Mucosa of stomach (tissue), 1 donor: ENCODE measurements around the gene PPEF1.
"Not testable (repeated sequence)": the region's sequence is repeated elsewhere in the genome, so short reads cannot be mapped to it uniquely, and the experiment has no call there.

Experiments used
- H3K27me3 ChIP-seq: one replicate; pipeline ENCODE4 v1.7.0; 2013; ENCODE audit warnings: mild to moderate bottlenecking, low read length; ENCODE audit not compliant: control insufficient read depth, insufficient read depth
- H3K36me3 ChIP-seq: one replicate; pipeline ENCODE4 v1.7.0; 2013; ENCODE audit warnings: low read length; ENCODE audit not compliant: control insufficient read depth, insufficient read depth
- H3K4me1 ChIP-seq: one replicate; pipeline ENCODE4 v1.7.0; 2013; ENCODE audit warnings: mild to moderate bottlenecking, low read length; ENCODE audit not compliant: control insufficient read depth, insufficient read depth
- H3K4me3 ChIP-seq: one replicate; pipeline ENCODE4 v1.7.0; 2013; ENCODE audit warnings: low read length
- H3K9ac ChIP-seq: one replicate; pipeline ENCODE4 v1.7.0; 2013; ENCODE audit warnings: mild to moderate bottlenecking, low read length, moderate library complexity
- H3K9me3 ChIP-seq: one replicate; pipeline ENCODE4 v1.7.0; 2013; ENCODE audit warnings: mild to moderate bottlenecking, low read length, moderate library complexity; ENCODE audit not compliant: control insufficient read depth
- donor health status: Pancreatic carcinoma.

Gene PPEF1

GRCh38 chrX:18714910-18715309, 7.5 kb downstream of the PPEF1 start:
- no peak overlapping the region for H3K4me3 ChIP-seq
- no peaks in the 10 kb centered on the region for H3K9me3 ChIP-seq
- no peaks in the 10 kb centered on the region for H3K27me3 ChIP-seq
- no peak overlapping the region for H3K9ac ChIP-seq
- no peaks in the 10 kb centered on the region for H3K4me1 ChIP-seq
- H3K36me3 ChIP-seq, result no peaks in the 10 kb centered on the region

DNA sequence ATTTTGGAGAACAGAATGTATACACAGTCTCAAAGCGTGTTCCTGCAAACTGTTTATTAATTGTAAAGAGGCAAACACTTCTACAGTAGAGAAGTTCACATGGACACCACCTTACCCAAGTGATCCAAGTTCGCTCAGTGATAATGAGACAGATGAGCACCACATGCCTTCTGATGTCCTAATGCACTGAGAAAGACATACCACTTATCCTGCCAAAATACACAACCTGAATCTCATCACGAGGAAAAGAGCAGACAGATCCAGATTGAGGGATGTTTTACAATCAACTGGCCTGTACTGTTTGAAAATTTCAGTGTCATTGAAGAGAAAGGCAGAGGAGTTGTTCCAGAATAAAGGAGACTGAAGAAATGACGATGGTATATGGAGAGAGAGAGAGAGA, 12.4 kb downstream of the PPEF1 start:
- H3K4me1 ChIP-seq, result no peaks in the 10 kb centered on the region
- H3K9me3 ChIP-seq, result no peaks in the 10 kb centered on the region
- no peaks in the 10 kb centered on the region for H3K36me3 ChIP-seq
- H3K4me3 ChIP-seq, result no peak overlapping the region
- H3K9ac ChIP-seq, result no peak overlapping the region
- H3K27me3 ChIP-seq, result no peaks in the 10 kb centered on the region

GRCh38 chrX:18721683-18722499, 14.4 kb downstream of the PPEF1 start:
- no peaks in the 10 kb centered on the region for H3K9me3 ChIP-seq
- H3K4me1 ChIP-seq, result no peaks in the 10 kb centered on the region
- H3K9ac ChIP-seq, result no peak overlapping the region
- H3K4me3 ChIP-seq, result no peak overlapping the region
- H3K36me3 ChIP-seq, result no peaks in the 10 kb centered on the region
- H3K27me3 ChIP-seq, result no peaks in the 10 kb centered on the region

DNA sequence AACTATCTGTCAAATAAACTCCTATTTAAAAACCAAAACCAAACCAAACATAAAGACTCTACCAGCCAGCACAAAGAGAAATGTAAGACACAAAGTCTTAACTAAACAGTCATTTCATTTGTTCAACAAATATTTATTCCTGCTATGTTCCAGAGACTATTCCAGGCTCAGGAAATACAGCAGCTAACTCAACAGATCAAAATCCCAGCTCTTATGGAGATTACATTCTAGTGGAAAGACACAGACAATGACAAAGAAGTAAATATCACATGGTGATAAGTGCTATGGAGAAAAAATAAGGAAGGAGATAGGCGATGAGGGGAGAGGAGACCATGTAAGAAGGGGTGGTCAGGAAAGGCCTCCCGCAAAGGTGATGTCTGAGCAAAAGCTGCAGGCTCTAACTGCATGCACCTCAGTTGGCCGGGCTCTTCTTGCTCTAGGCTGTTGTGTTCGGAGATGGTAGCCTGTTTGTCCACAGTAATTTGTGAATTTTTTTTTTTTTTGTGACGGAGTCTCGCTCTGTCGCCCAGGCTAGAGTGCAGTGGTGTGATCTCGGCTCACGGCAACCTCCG, 15.1 kb downstream of the PPEF1 start:
- H3K9me3 ChIP-seq, result no peaks in the 10 kb centered on the region
- H3K36me3 ChIP-seq, result no peaks in the 10 kb centered on the region
- no peaks in the 10 kb centered on the region for H3K27me3 ChIP-seq
- H3K4me1 ChIP-seq, result no peaks in the 10 kb centered on the region
- no peak overlapping the region for H3K4me3 ChIP-seq
- no peak overlapping the region for H3K9ac ChIP-seq

DNA sequence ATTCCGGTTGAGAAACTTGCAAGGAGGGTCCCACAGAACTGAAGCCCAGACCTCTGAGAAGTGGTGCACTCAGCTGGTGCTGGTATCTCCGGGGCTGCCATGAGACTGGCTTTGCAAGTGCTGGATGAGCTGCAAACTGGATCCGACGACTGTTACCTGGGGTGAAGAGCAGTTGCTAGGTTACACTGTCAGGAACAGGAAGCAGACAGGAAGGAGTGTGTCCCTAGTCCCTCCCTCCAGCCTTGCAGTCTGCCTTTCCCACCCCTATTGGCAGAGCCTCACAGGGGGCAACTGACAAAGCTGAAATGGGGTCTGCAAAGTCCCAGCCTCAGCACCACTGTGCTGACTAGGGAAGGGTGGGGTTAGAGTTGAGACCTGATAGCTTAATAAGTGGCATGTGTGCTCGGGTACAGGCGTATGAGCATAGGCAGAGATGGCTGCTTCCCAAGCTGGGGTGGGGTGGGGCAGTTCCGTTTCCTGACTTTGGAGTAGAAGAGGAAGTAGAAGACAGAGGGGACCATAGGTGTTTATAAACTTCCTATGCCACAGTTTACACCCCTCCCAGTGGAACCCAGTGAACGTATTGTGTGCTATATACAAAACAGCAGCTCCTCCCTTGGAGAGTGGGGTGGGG, 18.0 kb downstream of the PPEF1 start:
- Histone ChIP-seq H3K9me3 (no peaks in the 10 kb centered on the region), H3K27me3 (no peaks in the 10 kb centered on the region), H3K4me3 (no peak overlapping the region), H3K4me1 (no peaks in the 10 kb centered on the region), H3K9ac (no peak overlapping the region), H3K36me3 (no peaks in the 10 kb centered on the region)

DNA sequence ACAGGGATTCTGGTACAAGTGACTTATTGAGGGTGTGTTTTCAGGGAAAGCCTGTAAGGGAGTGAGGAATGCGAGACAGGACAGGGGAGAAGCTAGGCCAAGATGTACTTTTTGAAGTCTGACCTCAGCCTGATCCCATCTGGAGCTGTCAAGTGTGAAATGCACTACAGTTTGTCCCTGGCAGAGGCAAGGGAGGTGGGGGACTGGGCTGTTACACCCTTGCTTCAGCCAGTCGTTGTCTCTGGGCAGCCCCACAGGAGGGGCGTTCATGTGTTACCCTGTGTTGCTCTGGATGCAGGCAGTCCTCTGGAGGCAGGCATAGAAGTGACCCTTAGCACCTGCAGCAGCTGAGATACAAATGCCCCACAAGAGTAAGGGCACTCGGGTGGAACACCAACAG, 25.8 kb downstream of the PPEF1 start:
- Histone ChIP-seq H3K4me1 (no peaks in the 10 kb centered on the region), H3K36me3 (no peaks in the 10 kb centered on the region), H3K4me3 (no peak overlapping the region), H3K27me3 (no peaks in the 10 kb centered on the region), H3K9me3 (no peaks in the 10 kb centered on the region), H3K9ac (no peak overlapping the region)

GRCh38 chrX:18739609-18740008, 32.2 kb downstream of the PPEF1 start:
- not testable (repeated sequence) for H3K9ac ChIP-seq, H3K36me3 ChIP-seq, H3K9me3 ChIP-seq, H3K27me3 ChIP-seq, H3K4me1 ChIP-seq, H3K4me3 ChIP-seq

GRCh38 chrX:18748499-18748898, 41.1 kb downstream of the PPEF1 start:
- Histone ChIP-seq H3K4me1 (no peaks in the 10 kb centered on the region), H3K27me3 (no peaks in the 10 kb centered on the region), H3K9ac (no peak overlapping the region), H3K4me3 (no peak overlapping the region), H3K36me3 (no peaks in the 10 kb centered on the region), H3K9me3 (no peaks in the 10 kb centered on the region)

- Histone ChIP-seq H3K4me1 (no peaks in the 10 kb centered on the region), H3K4me3 (no peak overlapping the region), H3K9me3 (no peaks in the 10 kb centered on the region), H3K27me3 (no peaks in the 10 kb centered on the region), H3K36me3 (no peaks in the 10 kb centered on the region), H3K9ac (no peak overlapping the region)
Observed at GRCh38 chrX:18753631-18754030, 46.2 kb downstream of the PPEF1 start.

DNA sequence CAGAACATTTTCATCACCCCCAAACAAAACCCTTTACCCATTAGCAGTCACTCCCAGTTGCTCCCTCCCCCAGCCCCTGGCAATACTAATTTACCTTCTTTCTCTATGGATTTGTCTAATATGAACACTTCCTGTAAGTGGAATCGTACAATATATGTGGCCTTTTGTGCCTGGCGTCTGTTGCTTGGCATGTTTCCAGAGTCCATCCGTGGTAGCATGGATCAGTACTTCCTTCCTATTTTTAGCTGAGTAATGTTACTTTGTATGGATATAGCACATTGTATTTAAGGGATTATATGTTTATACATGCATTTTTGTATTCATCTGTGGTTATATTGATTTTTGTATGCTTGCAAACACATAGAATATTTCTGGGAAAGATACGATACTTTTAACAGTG, 48.2 kb downstream of the PPEF1 start:
- Histone ChIP-seq H3K9me3 (no peaks in the 10 kb centered on the region), H3K4me3 (no peak overlapping the region), H3K9ac (no peak overlapping the region), H3K27me3 (no peaks in the 10 kb centered on the region), H3K4me1 (no peaks in the 10 kb centered on the region), H3K36me3 (no peaks in the 10 kb centered on the region)

GRCh38 chrX:18757956-18758932, 50.8 kb downstream of the PPEF1 start:
- Histone ChIP-seq H3K9ac (no peak overlapping the region), H3K36me3 (no peaks in the 10 kb centered on the region), H3K27me3 (no peaks in the 10 kb centered on the region)

More at GRCh38 chrX:18757956-18758932, 50.8 kb downstream of the PPEF1 start:
- no peaks in the 10 kb centered on the region for H3K4me1 ChIP-seq
- no peaks in the 10 kb centered on the region for H3K9me3 ChIP-seq
- no peak overlapping the region for H3K4me3 ChIP-seq
